Fibroblast of villous mesenchyme (primary cell): ENCODE results near the gene MICU1. TPM values are rescaled to one million over a fixed set of nuclear protein-coding genes. Genes with fewer than 3 reads are reported as not detected.

Experiments used
- DNase-seq: peaks from one replicate; pipeline ENCODE4 v3.0.0-alpha.2; 2010; ENCODE audit warnings: low read depth
- H3K4me3 ChIP-seq: 2 replicates; pipeline ENCODE4 v1.5.1; 2011; ENCODE audit warnings: low read depth, mild to moderate bottlenecking, low read length
- CTCF ChIP-seq: IDR thresholded peaks from 2 replicates; pipeline ENCODE4 v1.5.1; 2012; ENCODE audit warnings: low read depth, mild to moderate bottlenecking, low read length; ENCODE audit not compliant: insufficient read depth
- total RNA-seq: library from RNA; depleted of rRNA; stranded (reverse); fragments of >200 nt; gene quantifications from 2 replicates; pipeline ENCODE4 v1.2.3, GENCODE V29; 2012

MICU1 gene
- total RNA-seq, 1 donor, result 44.0 TPM

- H3K4me3 ChIP-seq, result no peak overlapping the region
- no peak for DNase-seq
- no peak for TF ChIP-seq CTCF
Observed at GRCh38 chr10:72630144-72630543, 4.3 kb upstream of the MICU1 start.

GRCh38 chr10:72626444-72626754, 520 bp upstream of the MICU1 start:
- no peak for TF ChIP-seq CTCF
- DNase-seq, result no peak
- H3K4me3 ChIP-seq, result peak overlapping the region; percentile 87

- DNase-seq, result peak; percentile 25
- TF ChIP-seq CTCF, result no peak
Observed at GRCh38 chr10:72625276-72625607, 637 bp downstream of the MICU1 start.

GRCh38 chr10:72622271-72622670, 3.6 kb downstream of the MICU1 start:
- TF ChIP-seq CTCF, result no peak
- no peak overlapping the region for H3K4me3 ChIP-seq
- no peak for DNase-seq

More at GRCh38 chr10:72625276-72625607, 637 bp downstream of the MICU1 start:
- peak overlapping the region; percentile 87 for H3K4me3 ChIP-seq

GRCh38 chr10:72616716-72617115, 9.2 kb downstream of the MICU1 start:
- H3K4me3 ChIP-seq, result no peak overlapping the region
- no peak for DNase-seq
- TF ChIP-seq CTCF, result no peak

- no peak for DNase-seq
- no peak for TF ChIP-seq CTCF
- no peak overlapping the region for H3K4me3 ChIP-seq
Observed at GRCh38 chr10:72615970-72616369, 9.9 kb downstream of the MICU1 start.

GRCh38 chr10:72612203-72612826, 13.6 kb downstream of the MICU1 start:
- H3K4me3 ChIP-seq, result peak overlapping the region; percentile 2
- no peak for TF ChIP-seq CTCF
- peak; percentile 22 for DNase-seq
